Measurements from ENCODE around the gene NFATC2. TPM values are rescaled to one million over a fixed set of nuclear protein-coding genes. Genes with fewer than 3 reads are reported as not detected.

The NFATC2 gene
- total RNA-seq, 1 experiment from 2014 or later = 0.07 TPM

- H3K27me3 Mint-ChIP-seq (ENCODE audit: insufficient read depth, unreplicated experiment) = peaks cover 16% of the 10 kb centered on the region
- no peak overlapping the region for H3K27ac Mint-ChIP-seq (ENCODE audit: low read depth, unreplicated experiment)
- CTCF ChIA-PET = interaction anchor here (0.5 to 1.5 kb wide), 7 partner anchors 8 to 1405 kb away, joined by 3 to 5 read pairs (median 4); no protein-coding TSS in a partner anchor
Observed at GRCh38 chr20:51554538-51555165, 12.1 kb upstream of the NFATC2 start.

GRCh38 chr20:51553897-51554486 is 11.5 kb upstream of the NFATC2 start:
- ChIA-PET POLR2A (interaction anchor here (1.2 to 2.3 kb wide), 4 partner anchors 9 to 25 kb away, joined by 3 to 7 read pairs (median 4); no protein-coding TSS in a partner anchor), CTCF (interaction anchor here (0.5 to 1.5 kb wide), 6 partner anchors 9 to 1321 kb away, joined by 3 to 5 read pairs (median 4); no protein-coding TSS in a partner anchor)
- Mint-ChIP-seq H3K27ac (ENCODE audit: low read depth, unreplicated experiment) (no peak overlapping the region), H3K27me3 (ENCODE audit: insufficient read depth, unreplicated experiment) (peaks cover 11% of the 10 kb centered on the region), H3K4me3 (ENCODE audit: unreplicated experiment) (no peak overlapping the region), H3K36me3 (ENCODE audit: insufficient read depth, unreplicated experiment) (no peaks in the 10 kb centered on the region), H3K4me1 (ENCODE audit: insufficient read depth, unreplicated experiment) (peaks cover 12% of the 10 kb centered on the region), H3K9me3 (ENCODE audit: unreplicated experiment) (no peaks in the 10 kb centered on the region)
- intact Hi-C loops (cut with micrococcal nuclease) = no loop called here
- peak; percentile 42 for DNase-seq (ENCODE audit: unreplicated experiment)
- no peak for TF ChIP-seq CTCF (IDR thresholded peaks at IDR 0.05; ENCODE audit: unreplicated experiment)
- no TSS peak for BruUV-seq (replicated peaks)

More at GRCh38 chr20:51554538-51555165, 12.1 kb upstream of the NFATC2 start:
- POLR2A ChIA-PET = interaction anchor here (0.5 to 2.3 kb wide), 5 partner anchors 9 to 502 kb away, joined by 3 to 7 read pairs (median 4); no protein-coding TSS in a partner anchor
- intact Hi-C loops (cut with micrococcal nuclease) = no loop called here
- no peak for TF ChIP-seq CTCF (IDR thresholded peaks at IDR 0.05; ENCODE audit: unreplicated experiment)
- H3K36me3 Mint-ChIP-seq (ENCODE audit: insufficient read depth, unreplicated experiment) = no peaks in the 10 kb centered on the region
- H3K4me3 Mint-ChIP-seq (ENCODE audit: unreplicated experiment) = no peak overlapping the region
- no TSS peak for BruUV-seq (replicated peaks)
- peak; percentile 54 for DNase-seq (ENCODE audit: unreplicated experiment)
- peaks cover 12% of the 10 kb centered on the region for H3K4me1 Mint-ChIP-seq (ENCODE audit: insufficient read depth, unreplicated experiment)
- no peaks in the 10 kb centered on the region for H3K9me3 Mint-ChIP-seq (ENCODE audit: unreplicated experiment)

- H3K36me3 Mint-ChIP-seq (ENCODE audit: insufficient read depth, unreplicated experiment) = no peaks in the 10 kb centered on the region
Observed at GRCh38 chr20:51551186-51551585, 8.7 kb upstream of the NFATC2 start.

More at GRCh38 chr20:51551186-51551585, 8.7 kb upstream of the NFATC2 start:
- no TSS peak for BruUV-seq (replicated peaks)
- intact Hi-C loops (cut with micrococcal nuclease) = no loop called here
- Mint-ChIP-seq H3K4me1 (ENCODE audit: insufficient read depth, unreplicated experiment) (peaks cover 12% of the 10 kb centered on the region), H3K4me3 (ENCODE audit: unreplicated experiment) (no peak overlapping the region), H3K9me3 (ENCODE audit: unreplicated experiment) (no peaks in the 10 kb centered on the region), H3K27me3 (ENCODE audit: insufficient read depth, unreplicated experiment) (peaks cover 39% of the 10 kb centered on the region), H3K27ac (ENCODE audit: low read depth, unreplicated experiment) (no peak overlapping the region)
- no peak for DNase-seq (ENCODE audit: unreplicated experiment)
- no peak for TF ChIP-seq CTCF (IDR thresholded peaks at IDR 0.05; ENCODE audit: unreplicated experiment)
- ChIA-PET POLR2A (no interaction called here), CTCF (interaction anchor here (1.0 kb wide), 1 partner anchor 22 kb away, joined by 3 read pairs; no protein-coding TSS in a partner anchor)
